Measurements from ENCODE around the gene CEP19. TPM values are rescaled to one million over a fixed set of nuclear protein-coding genes. Genes with fewer than 3 reads are reported as not detected.
A peak's percentile ranks its signal among the peaks of the same experiment; 100 is the strongest.

The CEP19 gene
- total RNA-seq, 1 experiment from 2014 or later, result 1.3 TPM

DNA sequence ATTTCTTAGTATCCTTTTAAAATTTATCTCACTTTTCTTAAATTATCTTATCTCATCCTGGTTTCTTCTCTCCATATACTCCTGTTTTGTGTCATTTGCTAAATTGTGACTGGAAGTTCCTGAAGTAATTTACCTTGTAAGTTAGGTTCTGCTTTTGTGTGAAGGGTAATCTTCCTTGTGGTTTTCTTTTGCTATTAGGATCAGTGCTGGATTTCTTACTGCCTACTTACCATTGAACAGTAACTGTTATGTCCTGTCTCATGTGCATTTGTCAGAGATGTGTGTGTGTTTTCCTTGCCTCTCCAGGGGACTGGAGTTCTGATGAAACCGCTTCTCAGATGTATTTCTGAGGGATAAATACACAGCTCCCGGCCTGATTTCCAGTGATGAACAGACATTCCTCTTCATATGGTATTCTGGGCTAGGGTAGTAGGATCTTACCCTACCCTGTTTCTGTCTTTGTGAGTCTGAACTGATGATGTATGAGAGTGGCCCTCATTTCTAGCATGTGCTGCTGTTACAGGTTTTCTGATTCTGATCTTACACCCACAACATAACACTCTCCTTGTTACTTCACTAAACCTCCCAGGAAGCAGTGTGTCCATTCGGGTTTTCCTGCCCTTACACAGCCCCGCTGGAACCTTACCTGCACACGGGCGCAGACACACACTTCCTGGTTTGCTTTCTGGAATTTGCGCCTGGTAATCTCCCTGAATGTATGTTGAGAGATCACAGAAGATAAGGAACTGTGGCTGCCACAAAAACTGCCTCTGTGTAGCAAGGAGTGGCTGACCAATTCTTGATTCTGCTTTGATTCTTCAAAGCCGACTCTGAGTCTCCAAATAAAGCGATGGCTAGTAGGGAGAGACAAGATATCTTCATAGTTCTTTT lies 42.3 kb upstream of the CEP19 start:
- Histone ChIP-seq H3K79me2 (ENCODE audit: insufficient read depth, low read length) (peaks cover 50% of the 10 kb centered on the region; the same call in 1 of the 2 replicates), H3K4me2 (ENCODE audit: insufficient read depth, insufficient read length, low read length) (no peak overlapping the region), H3K79me1 (ENCODE audit: insufficient read depth, low read depth, low read length, poor library complexity, severe bottlenecking) (peaks cover 13% of the 10 kb centered on the region), H3K9me3 (ENCODE audit: control insufficient read depth, low read depth, low read length) (peaks cover 11% of the 10 kb centered on the region), H3K4ac (ENCODE audit: low read depth, low read length) (no peak overlapping the region), H4K91ac (ENCODE audit: insufficient read length, low read depth, low read length) (no peak overlapping the region), H3K27me3 (ENCODE audit: insufficient read depth, low read length) (no peaks in the 10 kb centered on the region), H2BK120ac (ENCODE audit: low read depth, low read length, poor library complexity, severe bottlenecking) (no peak overlapping the region), H2BK12ac (ENCODE audit: insufficient read length, low read depth, low read length) (no peak overlapping the region), H2BK15ac (ENCODE audit: low read depth, low read length) (no peak overlapping the region), H4K8ac (replicated peaks; ENCODE audit: insufficient read length, low read depth, low read length) (no peak overlapping the region), H3K14ac (ENCODE audit: insufficient read depth, low read length) (no peak overlapping the region), H3K18ac (ENCODE audit: insufficient read length, low read depth, low read length) (peak overlapping the region; percentile 44), H3T11ph (ENCODE audit: low read length) (no peak overlapping the region), H3K4me1 (ENCODE audit: insufficient read depth, low read length) (peaks cover 3% of the 10 kb centered on the region; the same call in 1 of the 2 replicates), H4K5ac (ENCODE audit: insufficient read length, low read depth, low read length) (no peak overlapping the region), H3K27ac (ENCODE audit: insufficient read length, low read depth, low read length) (no peak overlapping the region), H2AK5ac (ENCODE audit: insufficient read length, low read length) (no peak overlapping the region), H2BK5ac (ENCODE audit: insufficient read length, low read length) (no peak overlapping the region), H2AFZ (ENCODE audit: low read length) (no peak overlapping the region), H3K23me2 (ENCODE audit: insufficient read length, low read depth, low read length, poor library complexity, severe bottlenecking) (no peaks in the 10 kb centered on the region), H3K23ac (ENCODE audit: insufficient read length, low read depth, low read length) (no peak overlapping the region), H2BK20ac (ENCODE audit: low read depth, low read length, poor library complexity, severe bottlenecking) (no peak overlapping the region), H4K20me1 (ENCODE audit: control insufficient read depth, insufficient read depth, insufficient read length) (no peaks in the 10 kb centered on the region), H3K56ac (ENCODE audit: insufficient read length, low read depth, low read length) (no peak overlapping the region), H3K9ac (ENCODE audit: extremely low read depth, insufficient read length, low read length) (no peak overlapping the region)
- peaks cover 26 to 38% of the 10 kb centered on the region in 2 experiments for H3K9me3 Mint-ChIP-seq
- no CpG with 5 or more reads among the region's 9 CpGs for WGBS (ENCODE audit: extremely low coverage, insufficient read length, low lambda C conversion rate)
- peaks cover 6 to 12% of the 10 kb centered on the region in 2 experiments; a peak in 3 of 4 replicates for H3K4me1 Mint-ChIP-seq
- peak overlapping the region; percentile 31 to 70 (median 54); a peak in 5 of 7 replicates for H3K27ac Mint-ChIP-seq
- DNase-seq, result no peak
- no peaks in the 10 kb centered on the region for H3K27me3 Mint-ChIP-seq (ENCODE audit: low read depth)
- H3K36me3 Mint-ChIP-seq (ENCODE audit: insufficient read depth in 1 of 3, low read depth in 3 of 3), result peaks cover 62 to 69% (median 62%) of the 10 kb centered on the region in 3 experiments
- H3K4me3 Mint-ChIP-seq, result no peak overlapping the region
- TF ChIP-seq, protein P1, sequence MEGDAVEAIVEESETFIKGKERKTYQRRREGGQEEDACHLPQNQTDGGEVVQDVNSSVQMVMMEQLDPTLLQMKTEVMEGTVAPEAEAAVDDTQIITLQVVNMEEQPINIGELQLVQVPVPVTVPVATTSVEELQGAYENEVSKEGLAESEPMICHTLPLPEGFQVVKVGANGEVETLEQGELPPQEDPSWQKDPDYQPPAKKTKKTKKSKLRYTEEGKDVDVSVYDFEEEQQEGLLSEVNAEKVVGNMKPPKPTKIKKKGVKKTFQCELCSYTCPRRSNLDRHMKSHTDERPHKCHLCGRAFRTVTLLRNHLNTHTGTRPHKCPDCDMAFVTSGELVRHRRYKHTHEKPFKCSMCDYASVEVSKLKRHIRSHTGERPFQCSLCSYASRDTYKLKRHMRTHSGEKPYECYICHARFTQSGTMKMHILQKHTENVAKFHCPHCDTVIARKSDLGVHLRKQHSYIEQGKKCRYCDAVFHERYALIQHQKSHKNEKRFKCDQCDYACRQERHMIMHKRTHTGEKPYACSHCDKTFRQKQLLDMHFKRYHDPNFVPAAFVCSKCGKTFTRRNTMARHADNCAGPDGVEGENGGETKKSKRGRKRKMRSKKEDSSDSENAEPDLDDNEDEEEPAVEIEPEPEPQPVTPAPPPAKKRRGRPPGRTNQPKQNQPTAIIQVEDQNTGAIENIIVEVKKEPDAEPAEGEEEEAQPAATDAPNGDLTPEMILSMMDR (conservative IDR thresholded peaks at IDR 0.05), result no peak
